Measurements from ENCODE around the gene SORL1.

Gene SORL1

GRCh38 chr11:121606354-121606753, 154.2 kb downstream of the SORL1 start:
- TF ChIP-seq CTCF (IDR thresholded peaks at IDR 0.05): no peak

GRCh38 chr11:121607341-121607740, 155.2 kb downstream of the SORL1 start:
- no peak for TF ChIP-seq CTCF (IDR thresholded peaks at IDR 0.05)

GRCh38 chr11:121608545-121609098, 156.5 kb downstream of the SORL1 start:
- TF ChIP-seq CTCF (IDR thresholded peaks at IDR 0.05): no peak

GRCh38 chr11:121610706-121611105, 158.6 kb downstream of the SORL1 start:
- TF ChIP-seq CTCF (IDR thresholded peaks at IDR 0.05): no peak

GRCh38 chr11:121611242-121611641, 159.1 kb downstream of the SORL1 start:
- no peak for TF ChIP-seq CTCF (IDR thresholded peaks at IDR 0.05)

- no peak for TF ChIP-seq CTCF (IDR thresholded peaks at IDR 0.05)
Measured at GRCh38 chr11:121613724-121614123, 161.6 kb downstream of the SORL1 start.

- TF ChIP-seq CTCF (IDR thresholded peaks at IDR 0.05): no peak
Measured at GRCh38 chr11:121614636-121615240, 162.6 kb downstream of the SORL1 start.

- TF ChIP-seq CTCF (IDR thresholded peaks at IDR 0.05): no peak
Measured at GRCh38 chr11:121615501-121615900, 163.4 kb downstream of the SORL1 start.
